ENCODE results near the gene CNN2.

GRCh38 chr19:1012334-1012733 is 14.1 kb upstream of the CNN2 start:
- TF ChIP-seq L3MBTL2 (conservative IDR thresholded peaks at IDR 0.05) (no peak), FOXA1 (IDR thresholded peaks at IDR 0.05) (no peak), SP1 (IDR thresholded peaks at IDR 0.05) (no peak), FOXK2 (IDR thresholded peaks at IDR 0.05) (no peak), SUZ12 (IDR thresholded peaks at IDR 0.05) (no peak), ZNF384 (IDR thresholded peaks at IDR 0.05) (no peak), ARNT (IDR thresholded peaks at IDR 0.05) (no peak)
